Stimulated activated memory B cell treated with anti-CD40 and anti-IgM and Interleukin-4, amounts not matched to agents 10 μg/mL and 1 μg/mL and 100 μg/mL, for 72 hours (primary cell): ENCODE results near the gene CCDC85C.

ENCODE experiments used
- ATAC-seq: fragments of 150-1000 bp; cut with Tn5 transposase; 2 replicates; pipeline ENCODE4 v1.10.0; 2021
- H3K27ac Mint-ChIP-seq: one replicate; pipeline ENCODE4 v1.8.0; 2022; ENCODE audit warnings: mild to moderate bottlenecking, mixed read lengths
- H3K27me3 Mint-ChIP-seq: one replicate; pipeline ENCODE4 v1.8.0; 2022; ENCODE audit warnings: mixed read lengths
- H3K36me3 Mint-ChIP-seq: one replicate; pipeline ENCODE4 v1.8.0; 2022; ENCODE audit warnings: mixed read lengths
- H3K4me1 Mint-ChIP-seq: one replicate; pipeline ENCODE4 v1.8.0; 2022; ENCODE audit warnings: mixed read lengths
- H3K4me3 Mint-ChIP-seq: one replicate; pipeline ENCODE4 v1.8.0; 2022; ENCODE audit warnings: mild to moderate bottlenecking, moderate library complexity, mixed read lengths
- H3K9me3 Mint-ChIP-seq: one replicate; pipeline ENCODE4 v1.8.0; 2022; ENCODE audit warnings: mixed read lengths

CCDC85C gene

DNA sequence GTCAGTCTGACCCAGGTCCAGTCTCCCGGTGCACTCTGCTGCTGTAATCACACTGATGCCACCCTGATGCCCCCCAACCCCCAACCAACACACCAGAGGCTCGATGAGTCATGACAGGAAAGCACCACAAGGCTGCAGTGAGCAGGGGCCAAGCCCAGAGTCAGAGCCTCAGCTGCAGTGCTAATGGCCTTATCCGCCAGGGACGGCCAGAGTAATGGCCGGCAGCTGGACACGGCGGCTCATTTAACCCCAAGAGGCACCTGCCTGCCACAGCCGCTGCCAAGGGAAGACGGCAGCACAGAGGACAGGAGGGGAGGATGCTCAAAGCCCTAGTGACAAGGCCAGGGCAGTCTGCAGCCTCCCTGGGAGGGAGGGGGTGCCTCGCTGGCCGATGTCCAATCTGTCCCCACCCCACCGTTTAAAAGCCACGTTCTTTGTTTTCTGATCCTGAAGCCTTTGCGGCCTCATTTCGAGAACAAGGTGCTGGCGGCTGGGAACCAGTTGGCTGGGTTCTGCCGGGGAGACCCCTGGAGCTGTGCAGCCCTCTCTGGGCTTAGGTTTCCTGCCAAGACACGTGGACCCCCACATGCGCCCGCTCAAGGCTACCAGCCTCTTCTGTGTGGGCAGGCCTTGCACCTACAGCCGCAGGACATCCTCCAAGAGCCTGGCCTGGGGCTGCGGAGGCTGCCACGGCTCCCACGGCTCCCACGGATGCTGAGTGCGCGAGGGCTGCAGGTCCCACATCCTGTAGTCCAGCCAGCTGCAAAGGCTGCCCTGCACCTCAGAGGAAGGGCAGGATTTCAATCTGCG, 13.1 kb downstream of the CCDC85C start:
- ATAC-seq = no peak
- Mint-ChIP-seq H3K9me3 (no peaks in the 10 kb centered on the region), H3K27me3 (peaks cover 15% of the 10 kb centered on the region), H3K27ac (no peak overlapping the region), H3K4me3 (no peak overlapping the region), H3K36me3 (no peaks in the 10 kb centered on the region), H3K4me1 (peaks cover 8% of the 10 kb centered on the region)

DNA sequence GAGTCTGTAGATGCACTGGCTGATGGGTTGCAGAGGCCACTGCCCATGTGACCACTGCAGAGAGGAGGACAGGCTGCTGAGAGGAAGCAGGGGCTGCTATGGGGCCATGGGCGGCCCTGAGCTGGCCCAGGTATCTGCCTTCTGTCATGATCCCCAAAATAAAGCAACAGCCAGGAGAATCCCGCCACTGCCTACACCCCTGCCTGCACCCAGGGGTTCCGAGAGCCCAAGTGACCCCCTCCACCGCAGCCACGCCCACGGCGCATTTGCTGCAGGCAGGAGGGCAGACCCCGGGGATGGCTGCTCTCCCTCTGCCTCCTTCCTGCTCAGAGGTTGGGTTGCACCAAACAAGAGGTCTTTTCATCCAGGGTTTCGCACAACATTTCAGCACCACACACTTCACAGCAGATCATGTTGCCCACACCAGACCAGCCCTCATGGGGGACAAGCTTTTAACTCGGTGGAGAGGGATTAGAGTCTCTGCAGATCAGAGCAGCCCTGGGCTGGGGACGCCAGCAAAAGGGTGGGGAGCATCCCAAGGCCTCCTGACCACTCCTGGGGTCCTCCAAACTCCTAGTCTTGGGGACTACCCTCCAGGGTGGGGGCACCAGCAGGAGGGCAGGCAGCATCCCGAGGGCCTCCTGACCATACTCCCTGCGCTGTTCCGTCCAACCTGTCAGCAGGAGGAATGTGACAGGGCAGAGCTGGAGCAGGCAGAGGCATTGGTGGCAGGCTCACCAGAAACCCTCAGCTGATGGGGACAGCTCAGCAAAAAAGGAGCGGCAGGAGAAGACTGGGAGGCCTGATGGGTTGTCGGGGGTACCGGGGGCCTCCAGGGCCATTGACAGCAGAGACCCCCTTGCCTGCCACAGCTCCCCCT, 14.1 kb downstream of the CCDC85C start:
- ATAC-seq = no peak
- no peaks in the 10 kb centered on the region for H3K36me3 Mint-ChIP-seq
- peaks cover 15% of the 10 kb centered on the region for H3K27me3 Mint-ChIP-seq
- no peaks in the 10 kb centered on the region for H3K9me3 Mint-ChIP-seq
- H3K4me3 Mint-ChIP-seq = no peak overlapping the region
- H3K4me1 Mint-ChIP-seq = peaks cover 2% of the 10 kb centered on the region
- no peak overlapping the region for H3K27ac Mint-ChIP-seq

- ATAC-seq = no peak
- no peaks in the 10 kb centered on the region for H3K4me1 Mint-ChIP-seq
- no peak overlapping the region for H3K4me3 Mint-ChIP-seq
- peaks cover 15% of the 10 kb centered on the region for H3K27me3 Mint-ChIP-seq
- no peaks in the 10 kb centered on the region for H3K9me3 Mint-ChIP-seq
- no peak overlapping the region for H3K27ac Mint-ChIP-seq
- no peaks in the 10 kb centered on the region for H3K36me3 Mint-ChIP-seq
These were observed 15.0 kb downstream of the CCDC85C start for GRCh38 chr14:99589031-99589441.

DNA sequence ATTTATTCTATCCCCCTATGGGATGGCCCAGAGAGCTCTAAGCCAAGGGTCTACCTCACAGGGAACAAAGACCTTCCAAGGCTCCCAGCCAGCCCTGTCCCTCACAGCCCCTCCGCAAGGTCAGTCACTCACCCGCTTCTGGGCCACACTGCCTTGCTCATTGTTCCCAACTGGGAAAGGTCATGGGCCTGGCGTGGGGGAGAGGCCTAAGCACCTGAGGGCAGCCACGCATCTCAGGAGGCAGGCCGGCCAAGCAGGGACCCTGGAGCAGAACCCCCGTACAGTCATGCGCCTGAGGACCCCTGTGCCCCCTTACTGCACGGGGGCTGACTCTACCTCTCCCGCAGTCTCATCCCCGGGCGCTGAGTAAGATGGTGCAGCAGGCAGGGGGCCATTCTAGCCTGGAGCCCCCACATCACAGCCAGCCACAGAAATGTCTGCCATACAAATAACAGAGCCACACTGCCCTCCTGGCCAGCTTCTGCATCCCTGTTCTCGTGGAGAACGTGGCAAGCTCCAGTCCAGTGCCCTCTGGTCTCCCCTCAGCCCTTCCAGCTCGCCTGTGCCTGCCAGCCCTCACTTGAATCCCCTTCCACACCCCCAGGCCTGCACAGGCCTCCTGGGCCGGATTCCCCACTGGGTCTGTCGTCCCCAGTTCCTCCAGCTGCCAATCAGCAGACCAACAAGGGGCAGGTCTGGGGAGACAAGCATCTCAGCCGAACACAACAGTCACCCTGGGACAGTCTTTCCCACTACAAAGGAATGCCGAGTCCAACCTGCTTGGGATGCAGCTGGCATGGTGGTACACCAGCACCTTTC, 16.3 kb downstream of the CCDC85C start:
- Mint-ChIP-seq H3K36me3 (no peaks in the 10 kb centered on the region), H3K4me3 (no peak overlapping the region), H3K27ac (no peak overlapping the region), H3K4me1 (no peaks in the 10 kb centered on the region), H3K27me3 (peaks cover 15% of the 10 kb centered on the region), H3K9me3 (no peaks in the 10 kb centered on the region)
- no peak for ATAC-seq

DNA sequence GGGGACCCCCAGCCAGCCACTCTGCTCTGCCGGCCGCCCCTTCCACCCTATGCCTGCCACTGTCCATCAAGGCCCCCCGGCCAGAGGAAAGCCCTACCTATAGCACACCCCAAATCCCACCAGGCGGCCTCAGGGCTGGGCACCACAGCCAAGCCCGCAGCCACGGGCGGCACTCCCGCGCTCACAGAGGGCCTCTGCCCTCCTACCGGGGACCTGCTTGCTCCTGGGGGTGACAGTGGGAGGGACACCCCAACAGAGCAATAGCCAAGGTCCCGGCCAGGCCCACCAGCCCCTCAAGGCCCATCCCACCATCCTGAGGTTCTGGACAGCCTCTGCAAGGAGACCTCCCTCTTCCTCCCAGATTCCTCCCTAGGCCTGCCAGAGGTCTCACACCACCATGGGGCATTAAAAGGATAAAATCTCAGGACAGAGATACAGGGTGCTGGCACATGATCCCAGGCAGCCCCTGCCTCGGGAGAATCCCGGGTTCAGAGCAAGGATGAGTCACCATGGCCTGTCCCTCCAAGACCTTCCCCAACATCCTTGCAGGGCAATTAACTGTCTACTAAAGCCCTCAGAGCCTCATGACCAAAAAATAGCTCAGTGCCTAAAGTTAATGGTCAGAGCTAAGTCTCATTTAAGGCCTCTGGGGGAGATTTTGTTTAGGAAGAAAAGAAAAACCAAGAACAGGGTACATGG, 17.1 kb downstream of the CCDC85C start:
- peak; percentile 24 for ATAC-seq
- Mint-ChIP-seq H3K27ac (no peak overlapping the region), H3K36me3 (no peaks in the 10 kb centered on the region), H3K9me3 (no peaks in the 10 kb centered on the region), H3K27me3 (peaks cover 15% of the 10 kb centered on the region), H3K4me3 (no peak overlapping the region), H3K4me1 (no peaks in the 10 kb centered on the region)

DNA sequence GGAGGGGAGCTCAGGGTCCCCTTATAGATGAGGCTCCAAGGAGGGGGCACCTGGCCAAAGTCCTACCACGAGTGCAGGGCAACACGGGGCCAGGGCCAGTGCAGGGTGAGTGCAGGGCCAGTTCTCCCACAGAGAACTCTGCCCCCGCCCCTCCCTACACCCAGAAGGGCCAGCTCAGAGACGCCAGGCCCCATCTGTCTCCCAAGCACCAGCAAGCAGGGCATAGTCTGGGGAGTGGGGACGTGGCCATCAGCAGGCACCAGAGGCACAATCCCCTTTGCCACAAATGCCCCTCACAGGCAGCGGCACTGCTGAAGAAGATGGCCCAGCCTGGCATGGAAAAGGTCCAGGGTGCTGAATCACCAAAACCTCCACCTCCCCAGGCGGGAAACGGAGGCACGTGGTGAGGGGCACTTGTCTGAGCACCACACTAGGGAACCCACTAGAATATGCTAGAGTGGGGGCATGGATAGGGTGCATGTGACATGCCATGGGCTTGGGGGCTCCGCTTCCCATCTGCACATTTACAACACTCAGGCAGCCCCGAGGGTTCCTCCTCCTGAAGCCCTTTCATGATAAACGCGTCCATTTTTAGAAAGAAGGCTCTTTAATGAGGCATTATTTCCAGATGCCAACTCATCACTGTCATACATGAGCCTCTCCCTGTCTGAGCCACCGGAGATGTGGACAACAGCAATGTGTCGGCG, 17.8 kb downstream of the CCDC85C start:
- Mint-ChIP-seq H3K36me3 (no peaks in the 10 kb centered on the region), H3K4me1 (no peaks in the 10 kb centered on the region), H3K27me3 (peaks cover 15% of the 10 kb centered on the region), H3K4me3 (no peak overlapping the region), H3K27ac (no peak overlapping the region), H3K9me3 (no peaks in the 10 kb centered on the region)
- ATAC-seq = no peak

GRCh38 chr14:99584823-99585222, 19.2 kb downstream of the CCDC85C start:
- Mint-ChIP-seq H3K27ac (no peak overlapping the region), H3K4me1 (peaks cover 6% of the 10 kb centered on the region), H3K4me3 (no peak overlapping the region), H3K9me3 (no peaks in the 10 kb centered on the region), H3K27me3 (peaks cover 18% of the 10 kb centered on the region), H3K36me3 (no peaks in the 10 kb centered on the region)
- no peak for ATAC-seq

DNA sequence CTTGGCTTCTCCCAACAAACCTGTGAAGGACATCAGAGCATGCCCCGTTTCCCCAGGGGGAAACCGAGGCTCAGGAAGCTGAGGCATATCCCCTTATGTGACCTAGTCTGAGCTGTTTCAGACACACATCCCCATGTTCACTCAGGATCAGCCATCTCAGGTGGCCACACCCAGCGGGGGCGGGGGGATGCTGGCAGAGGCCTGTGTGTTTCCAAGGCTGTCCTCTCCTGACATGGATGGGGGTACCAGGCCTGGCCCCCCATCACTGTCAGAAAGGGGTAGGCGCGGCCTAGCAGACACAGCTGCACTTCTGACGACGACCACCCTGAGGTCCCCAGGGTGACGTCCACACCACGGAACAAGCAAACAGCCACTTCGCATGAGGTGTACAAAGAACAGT, 22.1 kb downstream of the CCDC85C start:
- H3K9me3 Mint-ChIP-seq = no peaks in the 10 kb centered on the region
- no peak overlapping the region for H3K27ac Mint-ChIP-seq
- peaks cover 17% of the 10 kb centered on the region for H3K4me1 Mint-ChIP-seq
- no peak for ATAC-seq
- no peaks in the 10 kb centered on the region for H3K36me3 Mint-ChIP-seq
- peaks cover 24% of the 10 kb centered on the region for H3K27me3 Mint-ChIP-seq
- no peak overlapping the region for H3K4me3 Mint-ChIP-seq

DNA sequence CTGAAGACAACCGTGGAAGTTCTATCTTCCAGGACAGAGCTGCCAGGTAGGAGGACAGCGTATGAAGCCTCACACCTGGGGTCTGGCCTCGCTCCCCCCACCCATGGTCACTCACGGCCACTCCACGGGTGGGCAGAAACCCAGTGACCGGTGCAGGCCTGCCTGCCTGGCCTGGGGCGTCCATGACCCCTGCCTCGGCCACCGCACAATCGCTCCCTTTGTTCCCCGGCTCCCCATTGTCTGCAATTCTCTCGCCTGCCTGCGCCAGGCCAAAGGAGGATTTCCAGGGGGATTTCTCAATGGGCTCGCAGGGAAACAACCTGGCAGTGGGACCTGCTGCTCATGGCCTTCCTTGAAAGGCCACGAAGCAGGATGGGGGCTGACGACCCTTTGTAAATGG, 22.6 kb downstream of the CCDC85C start:
- Mint-ChIP-seq H3K36me3 (no peaks in the 10 kb centered on the region), H3K4me3 (no peak overlapping the region), H3K27ac (no peak overlapping the region), H3K9me3 (no peaks in the 10 kb centered on the region), H3K27me3 (peaks cover 24% of the 10 kb centered on the region), H3K4me1 (peaks cover 17% of the 10 kb centered on the region)
- ATAC-seq = no peak

DNA sequence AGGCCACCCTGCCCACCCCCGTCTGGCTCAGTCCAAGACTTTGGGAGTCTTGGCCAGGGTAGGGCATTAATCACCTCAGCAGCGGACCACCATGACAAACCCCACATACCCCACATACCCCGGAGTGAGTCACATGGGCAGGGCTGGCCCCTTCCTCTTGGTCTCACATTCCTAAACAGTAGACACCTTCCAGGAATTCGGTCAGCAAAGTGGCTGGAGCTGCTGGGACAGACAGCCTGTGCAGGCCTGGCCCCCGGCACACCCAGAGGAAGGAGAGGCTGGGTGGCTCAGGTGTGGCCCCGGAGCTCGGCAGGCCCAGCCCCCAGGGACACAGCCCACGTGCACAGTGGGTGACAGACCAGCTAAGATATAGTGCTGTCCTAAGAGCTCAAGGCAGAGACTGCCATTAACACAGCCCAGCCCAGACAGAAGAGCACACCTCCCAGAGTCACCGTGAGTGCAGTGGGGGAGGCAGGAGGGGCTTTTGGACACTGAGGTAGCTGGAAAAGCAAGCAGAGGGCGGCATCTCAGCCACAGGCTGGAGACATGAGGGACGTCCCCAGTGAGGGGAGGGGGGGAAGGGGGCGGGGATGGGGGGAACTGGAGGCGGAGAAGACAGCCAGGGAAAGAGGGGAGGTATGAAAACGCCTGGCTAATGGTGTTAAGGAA, 24.0 kb downstream of the CCDC85C start:
- no peak overlapping the region for H3K27ac Mint-ChIP-seq
- ATAC-seq = no peak
- peaks cover 25% of the 10 kb centered on the region for H3K4me1 Mint-ChIP-seq
- peaks cover 24% of the 10 kb centered on the region for H3K27me3 Mint-ChIP-seq
- no peaks in the 10 kb centered on the region for H3K36me3 Mint-ChIP-seq
- no peak overlapping the region for H3K4me3 Mint-ChIP-seq
- H3K9me3 Mint-ChIP-seq = no peaks in the 10 kb centered on the region

GRCh38 chr14:99579120-99579836, 24.7 kb downstream of the CCDC85C start:
- no peak overlapping the region for H3K27ac Mint-ChIP-seq
- H3K4me1 Mint-ChIP-seq = peaks cover 25% of the 10 kb centered on the region
- no peak overlapping the region for H3K4me3 Mint-ChIP-seq
- H3K36me3 Mint-ChIP-seq = no peaks in the 10 kb centered on the region
- H3K9me3 Mint-ChIP-seq = no peaks in the 10 kb centered on the region
- ATAC-seq = peak; percentile 17
- peaks cover 24% of the 10 kb centered on the region for H3K27me3 Mint-ChIP-seq

- no peak for ATAC-seq
- no peaks in the 10 kb centered on the region for H3K36me3 Mint-ChIP-seq
- no peak overlapping the region for H3K27ac Mint-ChIP-seq
These were observed 25.4 kb downstream of the CCDC85C start for GRCh38 chr14:99578541-99579101.

More at GRCh38 chr14:99578541-99579101, 25.4 kb downstream of the CCDC85C start:
- Mint-ChIP-seq H3K9me3 (no peaks in the 10 kb centered on the region), H3K4me3 (no peak overlapping the region), H3K4me1 (peaks cover 25% of the 10 kb centered on the region), H3K27me3 (peaks cover 24% of the 10 kb centered on the region)
